HepG2 (cell line): ENCODE data around the gene TNFRSF21. TPM values are rescaled to one million over a fixed set of nuclear protein-coding genes. Genes with fewer than 3 reads are reported as not detected.

Experiments used
- ATAC-seq: fragments of 200-7000 bp; cut with Tn5 transposase; 3 replicates; pipeline ENCODE4 v1.9.1; 2020; ENCODE audit warnings: mild to moderate bottlenecking, moderate library complexity
- BruUV-seq: library from RNA; stranded (reverse); fragments of 400-500 nt; replicated peaks from 2 replicates; lab custom pipeline; 2021; lab: Mats Ljungman, UMichigan
- CTCF ChIA-PET: fragments of 300-600 bp; formaldehyde crosslinking; extraction: SDS; loops from one replicate; lab custom pipeline; 2021; ENCODE audit warnings: low total read pairs, inconsistent platforms, low intra/inter-chr PET ratio; lab: Yijun Ruan, JAX
- POLR2A ChIA-PET: fragments of 350-600 bp; sonication (Branson Sonifier 250); formaldehyde crosslinking; loops from one replicate; lab custom pipeline; 2020; ENCODE audit warnings: antibody characterized with exemption, inconsistent platforms; lab: Yijun Ruan, JAX
- DNase-seq: peaks from one replicate; pipeline ENCODE4 v3.0.0-alpha.2; 2015; ENCODE audit warnings: low spot score
- FAIRE-seq: peaks from 3 replicates; lab custom pipeline; 2011; peaks lifted over from hg19 to GRCh38; lab: Jason Lieb, UNC
- H2AFZ ChIP-seq: one replicate; pipeline ENCODE4 v1.6.1; 2011; ENCODE audit warnings: low read length, inconsistent platforms
- H3K27ac ChIP-seq: fragments of 300-600 bp; 3 replicates; pipeline ENCODE4 v1.8.0; 2011; ENCODE audit warnings: mixed run types, mild to moderate bottlenecking, mixed read lengths, low read length, inconsistent platforms; ENCODE audit not compliant: insufficient read depth; ENCODE audit errors: extremely low read length
- H3K27me3 ChIP-seq, 2 experiments: fragments of 200-600 bp in 1 of 2; 2 replicates in 1 of 2; 3 replicates in 1 of 2; pipeline versions ENCODE4 v1.6.0 to v1.8.0; 2011; ENCODE audit warnings: low read length in 2 of 2, mild to moderate bottlenecking in 2 of 2, moderate library complexity in 2 of 2, inconsistent platforms in 1 of 2; ENCODE audit not compliant: insufficient read depth in 2 of 2, control insufficient read depth in 1 of 2
- H3K36me3 ChIP-seq, 2 experiments: fragments of 200-600 bp in 1 of 2; replicated peaks in 1 of 2; 2 replicates in 1 of 2; 3 replicates in 1 of 2; pipeline versions ENCODE4 v1.5.1 to v1.8.0; 2011; ENCODE audit warnings: low read length in 2 of 2, inconsistent platforms in 1 of 2; ENCODE audit not compliant: insufficient read depth in 2 of 2, control insufficient read depth in 1 of 2
- H3K4me1 ChIP-seq: 2 replicates; pipeline ENCODE4 v1.5.1; 2012; ENCODE audit warnings: low read length, inconsistent platforms; ENCODE audit not compliant: insufficient read depth
- H3K4me2 ChIP-seq: 2 replicates; pipeline ENCODE4 v1.6.0; 2011; ENCODE audit warnings: low read depth, low read length, inconsistent platforms
- H3K4me3 ChIP-seq, 3 experiments: fragments of 200-600 bp in 1 of 3; sonication (generic), shearing (Covaris generic) in 1 of 3; replicated peaks in 1 of 3; 2 replicates each; pipeline ENCODE4 v1.5.1; 2011 to 2016; ENCODE audit warnings: low read length in 3 of 3, inconsistent platforms in 2 of 3, low read depth in 2 of 3, mild to moderate bottlenecking in 2 of 3, control low read depth in 1 of 3, mixed read lengths in 1 of 3; ENCODE audit not compliant: insufficient read depth in 1 of 3
- H3K79me2 ChIP-seq: one replicate; pipeline ENCODE4 v1.6.1; 2011; ENCODE audit warnings: low read length, inconsistent platforms; ENCODE audit not compliant: insufficient read depth
- H3K9ac ChIP-seq: 2 replicates; pipeline ENCODE4 v1.6.0; 2011; ENCODE audit warnings: mild to moderate bottlenecking, low read depth, low read length, inconsistent platforms; ENCODE audit not compliant: insufficient read depth
- H3K9me3 ChIP-seq: 2 replicates; pipeline ENCODE4 v1.5.1; 2012; ENCODE audit warnings: mild to moderate bottlenecking, low read length
- H4K20me1 ChIP-seq: 2 replicates; pipeline ENCODE4 v1.6.0; 2011; ENCODE audit warnings: inconsistent platforms, mild to moderate bottlenecking, low read length, moderate library complexity; ENCODE audit not compliant: insufficient read depth
- AKAP8 ChIP-seq: sonication (generic); formaldehyde crosslinking; IDR thresholded peaks from 2 replicates; pipeline ENCODE4 v1.5.1; 2020; ENCODE audit warnings: mild to moderate bottlenecking, missing genetic modification reagents
- ATF7-NPFF ChIP-seq: sonication (generic); formaldehyde crosslinking; IDR thresholded peaks from 2 replicates; pipeline ENCODE4 v1.8.1; 2023; ENCODE audit warnings: mild to moderate bottlenecking, low read depth, missing genetic modification reagents, moderate library complexity
- BRD4 ChIP-seq: sonication (generic); formaldehyde crosslinking; IDR thresholded peaks from 2 replicates; pipeline ENCODE4 v1.4.0; 2020; ENCODE audit warnings: missing genetic modification reagents
- CERS6 ChIP-seq: sonication (generic); formaldehyde crosslinking; IDR thresholded peaks from 2 replicates; pipeline ENCODE4 v1.5.0; 2020; ENCODE audit warnings: missing genetic modification reagents
- ELF3 ChIP-seq: IDR thresholded peaks from 2 replicates; pipeline ENCODE4 v1.6.1; 2016; ENCODE audit warnings: missing genetic modification reagents, missing compliant biosample characterization
- FUBP1 ChIP-seq: sonication (generic); formaldehyde crosslinking; IDR thresholded peaks from 2 replicates; pipeline ENCODE4 v1.5.1; 2020; ENCODE audit warnings: missing genetic modification reagents, mild to moderate bottlenecking, borderline replicate concordance
- KLF11 ChIP-seq: IDR thresholded peaks from 2 replicates; pipeline ENCODE4 v1.6.1; 2016; ENCODE audit warnings: missing compliant biosample characterization
- KMT2B ChIP-seq: IDR thresholded peaks from 2 replicates; pipeline ENCODE4 v1.6.1; 2016; ENCODE audit warnings: missing genetic modification reagents, missing compliant biosample characterization
- PTBP1 ChIP-seq: fragments of 200-400 bp; formaldehyde crosslinking; IDR thresholded peaks from 2 replicates; pipeline ENCODE4 v1.6.1; 2018; ENCODE audit warnings: low read length, low read depth; ENCODE audit not compliant: poor library complexity, severe bottlenecking
- RBM39 ChIP-seq: fragments of 200-400 bp; formaldehyde crosslinking; IDR thresholded peaks from one replicate; pipeline ENCODE4 v1.6.1; 2018; ENCODE audit warnings: antibody characterized with exemption, mild to moderate bottlenecking, low read depth, low read length; ENCODE audit not compliant: poor library complexity, severe bottlenecking
- RERE ChIP-seq: IDR thresholded peaks from 2 replicates; pipeline ENCODE4 v1.6.1; 2016; ENCODE audit warnings: low read depth, missing genetic modification reagents, missing compliant biosample characterization
- U2AF1 ChIP-seq: fragments of 200-400 bp; formaldehyde crosslinking; optimal IDR thresholded peaks from 2 replicates; pipeline ENCODE3; 2017; ENCODE audit warnings: mild to moderate bottlenecking, low read depth, low read length
- ZBTB3 ChIP-seq: sonication (generic); formaldehyde crosslinking; IDR thresholded peaks from 2 replicates; pipeline ENCODE4 v1.4.0; 2020; ENCODE audit warnings: low read depth, mild to moderate bottlenecking, moderate library complexity, missing genetic modification reagents, borderline replicate concordance
- ZNF20 ChIP-seq: sonication (generic); formaldehyde crosslinking; IDR thresholded peaks from 2 replicates; pipeline ENCODE4 v1.4.0; 2020; ENCODE audit warnings: mild to moderate bottlenecking, moderate library complexity, missing genetic modification reagents
- ZNF207 ChIP-seq: fragments of 450-650 bp; IDR thresholded peaks from 2 replicates; pipeline ENCODE4 v1.6.1; 2016; ENCODE audit warnings: antibody characterized with exemption, borderline replicate concordance
- ZNF691 ChIP-seq: sonication (generic); formaldehyde crosslinking; IDR thresholded peaks from 2 replicates; pipeline ENCODE4 v1.4.0; 2020; ENCODE audit warnings: missing genetic modification reagents, low read depth, mild to moderate bottlenecking, borderline replicate concordance
- WGBS: methylation state at CpG from one replicate; pipeline ENCODE4 v1.1.6; 2017; ENCODE audit warnings: low lambda C conversion rate; 5-methylcytosine and 5-hydroxymethylcytosine counted together
- in situ Hi-C: cut with HindIII; loops from 2 replicates; pipeline ENCODE4 v1.10.0; 2017; ENCODE audit warnings: low pct_unique_long_range_greater_than_20kb; ENCODE audit not compliant: extremely low pct_ligation_motif_present
- intact Hi-C: fragments of 100-400 bp; cut with micrococcal nuclease; formaldehyde crosslinking; loops from one replicate; pipeline ENCODE4 v1.10.0; 2022; ENCODE audit not compliant: unreplicated experiment
- polyA plus RNA-seq, 8 experiments: library from polyadenylated mRNA; depleted of rRNA in 3 of 8; stranded (reverse) in 7 of 8; unstranded in 1 of 8; fragments of >200 nt; fragmentation: Illumina TruSeq in 4 of 8; extraction: Trizol in 4 of 8; gene quantifications; 2 replicates each; pipeline versions ENCODE4 v1.2.1 to v1.2.3, GENCODE V29; 2011 to 2016; ENCODE audit warnings: low read depth in 4 of 8, missing spikeins in 1 of 8, mixed read lengths in 1 of 8; ENCODE audit not compliant: insufficient read depth in 1 of 8
- total RNA-seq, 5 experiments: library from RNA; depleted of rRNA; stranded (reverse); fragments of >200 nt; fragmentation: Illumina TruSeq; extraction: Trizol; gene quantifications; 2 replicates each; pipeline ENCODE4 v1.2.3, GENCODE V29; 2016; ENCODE audit warnings: low read depth in 1 of 5

TNFRSF21 gene
- total and polyA plus RNA-seq, 2 of the 13 experiments (the other 11 are each of a cell fraction or from before 2014, with no cell fraction given) = 24.8 to 46.3 TPM

GRCh38 chr6:47238456-47238995 is 71.2 kb downstream of the TNFRSF21 start:
- Histone ChIP-seq H3K27me3 (no peaks in the 10 kb centered on the region), H3K79me2 (peaks cover 20% of the 10 kb centered on the region), H3K9ac (no peak overlapping the region), H3K4me2 (no peak overlapping the region), H3K4me1 (no peaks in the 10 kb centered on the region), H2AFZ (no peak overlapping the region), H4K20me1 (no peaks in the 10 kb centered on the region), H3K36me3 (peaks cover 27 to 58% of the 10 kb centered on the region in 2 experiments), H3K4me3 (no peak overlapping the region), H3K9me3 (no peaks in the 10 kb centered on the region), H3K27ac (no peak overlapping the region)
- no peak for DNase-seq
- BruUV-seq = no TSS peak
- intact Hi-C loops = no loop called here
- ChIA-PET POLR2A (no interaction called here), CTCF (no interaction called here)
- in situ Hi-C loops = loop anchor here (5.0 kb wide), 1 partner anchor 69 kb away; the partner anchor contains the start of gene TNFRSF21
- WGBS = 95% methylated on average over 1 of the region's 1 CpG
- FAIRE-seq = no peak
- ATAC-seq = no peak
- no peak for TF ChIP-seq BRD4 (CRISPR knock-in tag)
- no peak for TF ChIP-seq ELF3 (CRISPR knock-in tag)
- TF ChIP-seq ZNF20 (CRISPR knock-in tag) = no peak
- no peak for TF ChIP-seq PTBP1
- TF ChIP-seq FUBP1 = no peak
- TF ChIP-seq KMT2B (CRISPR knock-in tag) = no peak
- TF ChIP-seq RERE (CRISPR knock-in tag) = no peak
- no peak for TF ChIP-seq CERS6 (CRISPR knock-in tag)
- no peak for TF ChIP-seq ATF7-NPFF (CRISPR knock-in tag)
- no peak for TF ChIP-seq ZBTB3 (CRISPR knock-in tag)
- no peak for TF ChIP-seq ZNF207
- TF ChIP-seq ZNF691 = no peak
- TF ChIP-seq RBM39 = no peak
- TF ChIP-seq AKAP8 (CRISPR knock-in tag) = no peak
- no peak for TF ChIP-seq KLF11 (CRISPR knock-in tag)
- TF ChIP-seq U2AF1 = no peak
